Stimulated activated naive CD8-positive, alpha-beta T cell treated with anti-CD3 and anti-CD28 coated beads, Interleukin-15, amount 100 ng/mL, for 72 hours (primary cell): ENCODE results near the gene SYAP1.
"Not testable (repeated sequence)": the region's sequence is repeated elsewhere in the genome, so short reads cannot be mapped to it uniquely, and the experiment has no call there.

Experiments
- ATAC-seq: fragments of 150-1000 bp; cut with Tn5 transposase; 2 replicates; pipeline ENCODE4 v1.10.0; 2021; ENCODE audit warnings: mild to moderate bottlenecking, moderate library complexity
- DNase-seq, 2 donors: peaks; one replicate each; pipeline ENCODE4 v3.0.0; 2021 to 2022
- H3K27ac Mint-ChIP-seq, 2 donors: one replicate each; pipeline ENCODE4 v1.8.0; 2022; ENCODE audit warnings: mild to moderate bottlenecking in 2 of 2, mixed read lengths in 2 of 2, moderate library complexity in 2 of 2
- H3K27me3 Mint-ChIP-seq: one replicate; pipeline ENCODE4 v1.8.0; 2022; ENCODE audit warnings: mixed read lengths
- H3K4me1 Mint-ChIP-seq: one replicate; pipeline ENCODE4 v1.8.0; 2022; ENCODE audit warnings: mild to moderate bottlenecking, mixed read lengths
- H3K4me3 Mint-ChIP-seq, 2 donors: one replicate each; pipeline ENCODE4 v1.8.0; 2022; ENCODE audit warnings: mild to moderate bottlenecking in 2 of 2, mixed read lengths in 2 of 2, moderate library complexity in 1 of 2
- H3K9me3 Mint-ChIP-seq, 2 donors: one replicate each; pipeline ENCODE4 v1.8.0; 2022; ENCODE audit warnings: mixed read lengths in 2 of 2

The SYAP1 gene

DNA sequence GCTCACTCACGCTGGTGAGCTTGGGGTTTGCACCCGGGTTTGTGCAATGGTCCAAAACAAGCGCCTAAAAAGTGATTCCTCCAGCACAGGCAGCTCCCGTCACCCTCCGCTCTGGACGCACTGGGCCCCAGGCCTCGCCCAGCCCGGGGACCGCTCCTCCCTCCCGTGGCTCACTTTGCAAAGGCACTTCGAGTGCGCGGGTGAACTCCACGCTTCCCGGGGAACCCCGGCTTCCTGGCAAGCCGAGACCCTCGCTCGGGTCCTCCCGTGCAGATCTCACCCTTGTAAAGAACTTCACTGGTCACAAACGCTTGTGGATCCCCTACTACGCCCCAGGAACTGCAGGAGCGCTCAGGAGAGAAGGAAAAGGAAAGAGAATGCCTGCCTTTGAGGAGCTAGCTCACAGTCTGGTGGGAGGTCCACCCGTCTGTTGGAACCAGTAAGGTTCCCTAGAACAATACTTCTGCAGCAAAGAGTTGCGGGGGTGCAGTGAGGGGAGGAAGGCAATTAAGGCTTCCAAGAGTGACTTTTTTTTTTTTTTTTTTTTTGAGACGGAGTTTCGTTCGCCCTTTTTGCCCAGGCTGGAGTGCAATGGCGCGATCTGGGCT is 6.8 kb upstream of the SYAP1 start, which contains the start of gene CTPS2:
CTPS2 (minus strand) TSS at position 122 of the 608 bp plus-strand sequence. CDS start 9,767 bp downstream, outside the sequence.
- H3K4me1 Mint-ChIP-seq, result peaks cover 26% of the 10 kb centered on the region

DNA sequence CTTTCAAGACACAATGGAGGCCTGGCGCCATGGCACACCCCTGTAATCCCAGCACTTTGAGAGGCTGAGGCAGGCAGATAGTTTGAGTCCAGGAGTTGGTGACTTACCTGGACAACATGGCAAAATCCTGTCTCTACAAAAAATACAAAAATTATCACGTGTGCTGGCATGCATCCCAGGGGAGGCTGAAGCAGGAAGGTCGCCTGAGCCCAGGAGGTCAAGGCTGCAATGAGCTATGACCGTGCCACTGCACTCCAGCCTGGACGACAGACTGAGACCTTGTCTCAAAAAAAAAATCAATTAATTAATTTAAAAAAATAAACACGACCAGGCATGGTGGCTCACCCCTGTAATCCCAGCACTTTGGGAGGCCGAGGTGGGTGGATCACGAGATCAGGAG is 4.9 kb upstream of the SYAP1 start:
- Mint-ChIP-seq H3K27ac (no peak overlapping the region), H3K4me3 (no peak overlapping the region), H3K4me1 (peaks cover 26% of the 10 kb centered on the region), H3K9me3 (no peaks in the 10 kb centered on the region), H3K27me3 (no peaks in the 10 kb centered on the region)
- no peak for ATAC-seq
- no peak for DNase-seq

More for the DNA sequence above, 6.8 kb upstream of the SYAP1 start, which contains the start of gene CTPS2:
- DNase-seq, result peak; percentile 43 to 59
- Mint-ChIP-seq H3K27me3 (no peaks in the 10 kb centered on the region), H3K9me3 (no peaks in the 10 kb centered on the region), H3K27ac (peak within 1 kb of the TSS; percentile 90 to 96), H3K4me3 (peak within 1 kb of the TSS; percentile 91 to 92)
- ATAC-seq, result peak; percentile 90

DNA sequence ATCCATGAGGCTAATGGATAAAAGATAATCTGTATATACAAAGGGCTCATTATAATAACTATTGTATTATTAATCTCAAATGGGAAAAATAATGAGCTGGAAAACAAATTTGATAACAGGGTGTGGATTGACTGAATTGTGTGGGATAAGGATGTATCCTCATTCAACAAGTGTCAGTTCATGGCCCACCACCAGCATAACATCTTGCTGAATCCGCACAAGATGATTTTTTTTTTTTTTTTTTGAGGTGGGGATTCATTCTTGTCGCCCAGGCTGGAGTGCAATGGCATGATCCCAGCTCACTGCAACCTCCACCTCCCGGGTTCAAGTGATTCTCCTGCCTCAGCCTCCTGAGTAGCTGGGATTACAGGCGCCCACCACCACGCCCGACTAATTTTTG is 3.8 kb upstream of the SYAP1 start:
- not testable (repeated sequence) for H3K27me3 Mint-ChIP-seq, ATAC-seq, H3K9me3 Mint-ChIP-seq, H3K27ac Mint-ChIP-seq, H3K4me3 Mint-ChIP-seq, DNase-seq
- H3K4me1 Mint-ChIP-seq, result peaks cover 23% of the 10 kb centered on the region

DNA sequence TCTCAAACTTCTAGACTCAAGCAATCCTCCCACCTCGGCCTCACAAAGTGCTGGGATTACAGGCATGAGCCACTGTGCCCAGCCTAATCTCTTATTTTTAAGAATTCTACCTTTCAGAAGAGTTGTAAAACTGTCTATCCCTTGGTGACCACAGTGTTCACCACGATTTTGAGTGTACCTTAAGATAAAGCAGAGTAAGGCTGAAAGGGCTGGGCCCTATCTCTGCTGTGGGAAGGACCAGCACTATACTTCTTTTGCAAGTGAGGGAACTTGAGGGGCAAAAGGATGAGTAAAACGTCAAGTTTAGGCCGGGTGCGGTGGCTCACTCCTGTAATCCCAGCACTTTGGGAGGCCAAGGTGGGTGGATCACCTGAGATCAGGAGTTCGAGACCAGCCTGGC is 3.0 kb upstream of the SYAP1 start:
- H3K27me3 Mint-ChIP-seq, ATAC-seq, H3K9me3 Mint-ChIP-seq: not testable (repeated sequence)

DNA sequence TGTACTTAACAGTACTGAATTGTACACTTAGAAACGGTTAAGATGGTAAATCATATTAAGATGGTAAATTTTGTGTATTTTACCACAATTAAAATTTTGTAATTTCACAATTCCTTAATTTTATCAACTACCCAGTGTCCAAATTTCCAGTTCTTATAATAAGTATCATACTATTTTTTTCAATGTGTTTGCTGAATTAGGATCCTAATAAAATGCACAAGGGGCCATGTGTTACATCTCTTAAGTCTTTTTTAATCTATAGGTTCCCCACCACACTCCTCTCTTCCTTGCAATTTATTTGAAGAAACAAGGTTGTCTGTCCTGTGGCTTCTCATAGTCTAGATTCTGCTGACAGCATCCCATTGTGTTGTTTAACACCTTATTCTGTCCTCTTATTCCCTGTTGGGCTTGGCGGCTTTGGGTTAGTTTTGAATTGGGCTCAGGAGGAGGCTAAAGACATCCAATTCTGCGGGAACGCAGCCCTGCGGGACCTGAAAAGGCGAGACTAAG is 533 bp upstream of the SYAP1 start:
- no peaks in the 10 kb centered on the region for H3K27me3 Mint-ChIP-seq
- peak; percentile 54 for ATAC-seq
- DNase-seq, result no peak
- H3K4me3 Mint-ChIP-seq, result peak overlapping the region; percentile 96 to 98
- H3K27ac Mint-ChIP-seq, result peak overlapping the region; percentile 95 to 98
- peaks cover 24% of the 10 kb centered on the region for H3K4me1 Mint-ChIP-seq
- H3K9me3 Mint-ChIP-seq, result no peaks in the 10 kb centered on the region

More for the DNA sequence above, 3.0 kb upstream of the SYAP1 start:
- not testable (repeated sequence) for DNase-seq, H3K4me3 Mint-ChIP-seq, H3K27ac Mint-ChIP-seq
- peaks cover 25% of the 10 kb centered on the region for H3K4me1 Mint-ChIP-seq

DNA sequence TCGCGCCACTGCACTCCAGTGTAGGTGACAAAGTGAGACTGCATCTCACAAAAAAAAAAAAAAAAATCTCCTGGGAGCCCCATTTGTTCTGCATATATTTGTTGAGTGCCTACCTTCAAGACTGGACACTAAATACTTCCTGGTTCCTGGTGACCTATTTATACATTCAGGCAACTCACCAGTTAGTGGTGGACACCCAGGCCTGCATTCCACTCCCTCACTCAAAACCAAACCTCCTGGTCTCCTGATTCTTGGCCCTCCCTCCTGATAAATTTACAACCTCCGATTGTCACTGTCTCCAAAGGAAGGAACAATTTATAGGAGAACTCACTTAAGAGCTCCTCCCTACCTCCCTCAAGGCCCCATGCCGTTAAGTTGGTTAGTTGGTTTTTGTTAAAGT is 3.1 kb downstream of the SYAP1 start:
- H3K27ac Mint-ChIP-seq, result no peak overlapping the region
- H3K9me3 Mint-ChIP-seq, result no peaks in the 10 kb centered on the region
- no peaks in the 10 kb centered on the region for H3K27me3 Mint-ChIP-seq
- no peak overlapping the region for H3K4me3 Mint-ChIP-seq
- H3K4me1 Mint-ChIP-seq, result peaks cover 19% of the 10 kb centered on the region
- ATAC-seq, result no peak
- no peak for DNase-seq

DNA sequence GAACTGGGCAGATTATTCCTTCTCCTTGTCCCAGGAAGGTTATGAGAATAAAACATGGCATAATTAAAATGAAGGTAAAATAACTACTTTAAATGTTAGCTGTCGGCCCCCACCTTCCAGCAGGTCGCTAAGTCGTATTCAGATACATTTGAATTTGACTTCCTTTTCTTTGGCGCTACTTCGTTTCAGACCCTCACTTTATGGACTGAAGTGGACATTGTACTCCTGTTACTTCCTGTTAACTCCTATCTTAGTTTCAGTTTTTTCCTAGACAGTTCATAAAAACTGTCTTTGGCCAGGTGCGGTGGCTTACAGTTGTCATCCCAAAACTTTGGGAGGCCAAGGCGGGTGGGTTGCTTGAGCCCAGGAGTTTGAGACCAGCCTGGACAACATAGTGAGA is 5.7 kb downstream of the SYAP1 start:
- ATAC-seq (no peak), DNase-seq (no peak)
- H3K27me3 Mint-ChIP-seq, result no peaks in the 10 kb centered on the region
- H3K9me3 Mint-ChIP-seq, result no peaks in the 10 kb centered on the region
- no peak overlapping the region for H3K27ac Mint-ChIP-seq
- H3K4me1 Mint-ChIP-seq, result peaks cover 19% of the 10 kb centered on the region
- H3K4me3 Mint-ChIP-seq, result no peak overlapping the region

DNA sequence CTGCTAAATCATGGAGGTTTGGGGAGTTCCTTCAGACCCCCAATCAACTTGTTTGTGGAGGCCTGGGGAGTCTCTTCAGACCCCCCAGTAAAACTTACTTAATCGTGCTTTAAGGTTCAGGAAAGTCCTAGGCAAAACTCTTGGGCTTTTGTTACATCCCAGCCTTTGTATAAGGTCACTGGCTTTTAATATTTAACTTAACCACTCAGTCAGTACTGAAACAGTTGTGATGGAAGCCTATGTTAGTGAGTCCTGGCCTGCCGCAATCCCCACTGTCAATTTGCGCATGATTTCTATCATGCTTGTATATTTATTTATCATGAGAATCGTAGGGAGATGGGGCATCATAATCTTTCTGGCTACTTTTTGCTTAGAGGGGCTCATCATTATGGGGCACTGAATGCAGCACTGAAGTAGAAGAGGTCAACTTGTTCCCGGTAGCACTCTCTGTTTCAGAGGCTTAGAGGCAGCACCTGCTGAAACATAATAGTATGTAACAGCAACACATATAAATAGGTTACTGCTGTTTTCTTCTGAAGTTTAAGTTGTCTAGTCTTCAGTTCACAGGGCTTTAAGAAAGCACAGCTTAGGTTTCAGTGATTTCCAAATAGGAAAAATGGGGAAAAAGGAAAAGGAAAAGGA is 7.1 kb downstream of the SYAP1 start:
- DNase-seq, H3K27ac Mint-ChIP-seq, H3K4me1 Mint-ChIP-seq, ATAC-seq, H3K9me3 Mint-ChIP-seq, H3K4me3 Mint-ChIP-seq, H3K27me3 Mint-ChIP-seq: not testable (repeated sequence)

DNA sequence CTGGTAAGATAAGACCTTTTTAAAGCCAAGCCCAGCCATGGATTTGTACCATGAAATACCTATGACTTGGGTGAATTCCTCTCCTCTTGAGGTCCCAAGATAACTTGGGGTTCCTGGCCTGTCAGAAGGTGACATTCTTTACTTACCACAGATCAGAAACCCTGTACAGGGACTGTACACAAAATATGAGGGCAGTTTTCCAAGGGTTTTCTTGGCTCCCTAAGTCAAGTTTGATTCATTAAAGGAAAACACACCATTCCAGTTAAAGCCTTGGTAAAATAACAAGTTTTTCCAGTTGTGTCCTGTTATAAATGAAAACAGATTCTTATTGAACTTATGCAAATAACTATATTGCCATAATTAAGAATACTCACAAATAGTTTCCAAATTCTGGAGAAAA is 8.2 kb downstream of the SYAP1 start:
- Mint-ChIP-seq H3K9me3 (no peaks in the 10 kb centered on the region), H3K27ac (no peak overlapping the region), H3K4me1 (peaks cover 5% of the 10 kb centered on the region), H3K4me3 (no peak overlapping the region), H3K27me3 (no peaks in the 10 kb centered on the region)
- DNase-seq, result no peak
- ATAC-seq, result no peak

DNA sequence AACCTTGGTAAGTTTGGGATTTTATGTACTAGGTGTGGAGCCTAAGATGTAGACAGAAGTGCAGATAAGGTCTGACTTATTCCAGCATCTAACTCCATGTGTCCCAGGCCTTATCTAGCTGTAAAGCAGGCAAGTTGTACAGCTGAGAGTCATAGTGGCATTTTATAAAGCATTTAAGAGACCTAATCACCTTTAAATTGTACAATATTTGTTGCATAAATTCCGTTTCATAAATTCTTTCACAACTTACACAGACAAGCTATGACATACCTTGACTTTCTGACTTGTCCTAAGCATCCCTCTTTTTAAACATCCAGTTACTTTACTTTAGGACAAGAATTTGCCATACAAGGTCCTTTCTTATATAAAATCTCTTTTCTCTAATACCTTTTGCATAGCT is 11.0 kb downstream of the SYAP1 start:
- Mint-ChIP-seq H3K27me3 (no peaks in the 10 kb centered on the region), H3K9me3 (no peaks in the 10 kb centered on the region), H3K27ac (no peak overlapping the region), H3K4me3 (no peak overlapping the region), H3K4me1 (peaks cover 9% of the 10 kb centered on the region)
- DNase-seq, result no peak
- no peak for ATAC-seq

DNA sequence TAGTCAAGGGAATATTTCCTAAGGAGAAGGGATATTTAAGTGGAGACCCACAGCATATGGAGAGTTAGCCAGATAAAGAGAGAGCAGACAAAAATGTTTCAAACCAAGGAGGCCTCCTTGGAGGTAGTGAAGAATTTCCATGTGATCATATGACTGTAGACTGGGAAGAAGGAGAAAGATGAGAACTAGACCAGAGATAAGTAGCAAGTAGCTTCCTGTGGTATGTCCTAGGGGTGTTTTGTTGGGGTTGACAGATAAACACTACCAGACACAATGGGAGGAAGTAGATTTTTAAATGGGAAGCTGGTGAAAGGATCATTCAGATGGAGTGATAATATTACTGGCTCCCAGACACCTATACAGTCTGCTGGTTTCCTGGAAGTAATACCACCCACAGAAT is 13.6 kb downstream of the SYAP1 start:
- DNase-seq (no peak), ATAC-seq (no peak)
- H3K4me1 Mint-ChIP-seq, result peaks cover 9% of the 10 kb centered on the region
- H3K9me3 Mint-ChIP-seq, result no peaks in the 10 kb centered on the region
- H3K27me3 Mint-ChIP-seq, result no peaks in the 10 kb centered on the region
- H3K27ac Mint-ChIP-seq, result no peak overlapping the region
- no peak overlapping the region for H3K4me3 Mint-ChIP-seq

DNA sequence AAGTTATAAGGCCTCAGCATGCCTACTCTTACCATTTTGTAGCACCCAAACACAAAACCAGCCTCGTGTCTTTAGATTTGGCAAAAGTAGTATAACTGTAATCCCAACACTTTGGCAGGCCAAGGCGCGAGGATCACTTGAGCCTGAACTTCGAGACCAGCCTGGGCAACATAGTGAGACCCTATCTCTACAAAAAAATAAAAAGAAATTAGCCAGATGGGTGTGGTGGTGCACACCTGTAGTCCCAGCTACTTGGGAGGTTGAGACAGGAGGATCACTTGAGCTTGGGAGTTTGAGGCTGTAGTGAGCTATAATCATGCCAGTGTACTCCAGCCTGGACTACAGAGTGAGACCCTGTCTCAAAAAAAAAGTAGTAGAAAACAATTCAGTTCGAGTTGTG is 17.6 kb downstream of the SYAP1 start:
- H3K27ac Mint-ChIP-seq, result no peak overlapping the region
- H3K4me3 Mint-ChIP-seq, result no peak overlapping the region
- ATAC-seq (no peak), DNase-seq (no peak)
- no peaks in the 10 kb centered on the region for H3K9me3 Mint-ChIP-seq
- H3K27me3 Mint-ChIP-seq, result no peaks in the 10 kb centered on the region
- peaks cover 9% of the 10 kb centered on the region for H3K4me1 Mint-ChIP-seq

DNA sequence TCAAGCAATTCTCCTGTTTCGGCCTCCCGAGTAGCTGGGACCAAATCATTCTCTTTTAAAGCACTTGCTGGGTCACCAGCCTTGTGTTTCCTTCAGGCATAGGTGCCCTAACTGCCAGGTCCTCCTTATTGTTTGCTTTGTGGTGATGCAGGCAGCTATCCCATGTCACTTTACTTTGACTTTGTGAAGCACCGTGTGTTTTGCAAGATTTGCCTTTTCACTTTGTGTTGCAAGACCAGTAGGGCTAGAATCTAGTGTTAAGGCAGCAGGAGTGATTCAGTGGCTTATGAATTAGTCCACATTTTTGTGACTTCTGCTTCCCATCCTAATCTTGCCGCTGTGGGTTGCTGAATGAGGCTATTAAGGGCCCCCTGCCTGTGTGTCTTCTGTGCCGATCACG is 20.2 kb downstream of the SYAP1 start:
- Mint-ChIP-seq H3K4me1 (no peaks in the 10 kb centered on the region), H3K4me3 (no peak overlapping the region), H3K9me3 (no peaks in the 10 kb centered on the region), H3K27me3 (no peaks in the 10 kb centered on the region), H3K27ac (no peak overlapping the region)
- ATAC-seq, result no peak
- no peak for DNase-seq

DNA sequence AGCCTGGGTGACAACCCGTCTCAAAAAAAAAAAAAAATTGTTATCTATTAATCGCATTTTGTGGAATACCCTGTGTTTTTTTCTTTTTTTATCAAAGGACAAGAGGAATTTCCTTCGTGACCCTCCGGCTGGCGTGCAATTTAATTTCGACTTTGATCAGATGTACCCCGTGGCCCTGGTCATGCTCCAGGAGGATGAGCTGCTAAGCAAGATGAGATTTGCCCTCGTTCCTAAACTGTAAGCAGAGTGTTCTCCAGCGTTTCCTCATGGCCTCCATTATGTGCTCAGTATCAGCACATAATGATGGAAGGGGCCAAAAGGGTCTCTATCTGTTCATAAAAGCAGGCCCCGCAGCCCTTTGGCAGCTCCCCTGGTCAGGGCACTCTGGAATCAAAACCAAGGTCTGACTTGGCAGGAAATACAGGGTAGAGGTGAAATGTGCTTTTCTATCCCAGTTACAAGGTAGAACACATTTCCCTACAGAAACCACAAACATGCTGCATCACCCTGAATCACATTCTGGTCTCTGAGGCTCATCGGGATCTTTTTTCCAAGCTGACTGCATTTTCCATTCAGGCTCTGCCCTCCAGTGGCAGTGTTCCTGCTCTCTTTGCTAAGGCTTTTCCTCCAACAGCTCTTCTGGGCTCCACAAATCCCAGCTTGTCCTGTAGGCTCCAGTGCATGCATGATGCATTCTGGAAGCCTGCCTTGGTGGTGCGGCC is 24.4 kb downstream of the SYAP1 start:
- Mint-ChIP-seq H3K4me3 (no peak overlapping the region), H3K9me3 (no peaks in the 10 kb centered on the region), H3K4me1 (no peaks in the 10 kb centered on the region), H3K27me3 (no peaks in the 10 kb centered on the region), H3K27ac (no peak overlapping the region)
- DNase-seq, result no peak
- ATAC-seq, result no peak

DNA sequence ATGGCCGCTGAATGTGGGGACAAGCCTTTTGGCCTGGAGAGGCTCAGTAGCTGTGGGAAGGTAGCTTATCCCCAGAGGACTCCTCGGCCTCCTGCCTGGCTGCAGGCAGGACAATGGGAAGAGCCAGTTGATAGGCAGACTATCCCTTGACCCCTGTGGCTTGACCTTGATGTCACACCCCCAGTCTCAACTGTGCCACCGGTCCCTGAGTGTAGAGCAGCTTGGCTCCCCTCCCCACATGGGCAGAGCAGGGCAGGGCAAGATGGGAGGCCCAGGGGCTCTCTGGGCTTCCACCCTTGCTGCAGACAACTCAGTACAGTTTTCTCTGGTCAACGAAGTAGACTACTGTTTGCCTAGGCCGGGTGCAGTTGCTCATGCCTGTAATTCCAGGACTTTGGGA is 25.7 kb downstream of the SYAP1 start:
- H3K4me3 Mint-ChIP-seq, result no peak overlapping the region

DNA sequence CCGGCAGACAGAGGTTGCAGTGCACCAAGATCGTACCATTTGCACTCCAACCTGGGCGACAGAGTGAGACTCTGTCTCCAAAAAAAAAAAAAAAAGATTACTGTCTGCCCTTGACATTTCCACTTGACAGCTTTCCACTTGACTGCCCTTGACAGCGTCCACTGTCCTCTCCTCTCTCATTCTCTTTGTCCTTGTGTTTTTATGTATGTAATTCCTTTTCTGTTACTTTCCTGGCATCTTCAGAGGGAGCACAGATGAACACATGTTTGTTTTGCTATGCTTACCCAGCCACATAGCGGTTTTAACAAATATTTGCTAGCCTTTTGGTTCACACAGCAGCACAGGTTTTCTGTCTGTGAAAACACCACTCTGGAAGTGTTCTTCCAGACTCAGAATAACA is 26.2 kb downstream of the SYAP1 start:
- Mint-ChIP-seq H3K27ac (no peak overlapping the region), H3K9me3 (no peaks in the 10 kb centered on the region)

More for the DNA sequence above, 25.7 kb downstream of the SYAP1 start:
- H3K9me3 Mint-ChIP-seq, result no peaks in the 10 kb centered on the region
- H3K27me3 Mint-ChIP-seq, result no peaks in the 10 kb centered on the region
- no peak for DNase-seq
- ATAC-seq, result no peak
- peak overlapping the region in 1 of 2 donors; percentile 34 for H3K27ac Mint-ChIP-seq
- H3K4me1 Mint-ChIP-seq, result no peaks in the 10 kb centered on the region

More for the DNA sequence above, 26.2 kb downstream of the SYAP1 start:
- ATAC-seq, result no peak
- no peaks in the 10 kb centered on the region for H3K27me3 Mint-ChIP-seq
- H3K4me1 Mint-ChIP-seq, result no peaks in the 10 kb centered on the region
- no peak for DNase-seq
- no peak overlapping the region for H3K4me3 Mint-ChIP-seq
